Measurements from ENCODE around the gene ZBTB17.

GRCh38 chr1:15948091-15948591 lies 27.8 kb downstream of the ZBTB17 start:
- TF ChIP-seq CTCF (IDR thresholded peaks at IDR 0.05; ENCODE audit: low read depth, low read length) (no peak), EZH2phosphoT487 (IDR thresholded peaks at IDR 0.05; ENCODE audit: low read depth) (no peak)
